ENCODE measurements around the gene HIGD2A. TPM values are rescaled to one million over a fixed set of nuclear protein-coding genes. Genes with fewer than 3 reads are reported as not detected.

Gene HIGD2A
- total RNA-seq, 3 donors from 2014 or later: 186 to 257 (median 198) TPM

DNA sequence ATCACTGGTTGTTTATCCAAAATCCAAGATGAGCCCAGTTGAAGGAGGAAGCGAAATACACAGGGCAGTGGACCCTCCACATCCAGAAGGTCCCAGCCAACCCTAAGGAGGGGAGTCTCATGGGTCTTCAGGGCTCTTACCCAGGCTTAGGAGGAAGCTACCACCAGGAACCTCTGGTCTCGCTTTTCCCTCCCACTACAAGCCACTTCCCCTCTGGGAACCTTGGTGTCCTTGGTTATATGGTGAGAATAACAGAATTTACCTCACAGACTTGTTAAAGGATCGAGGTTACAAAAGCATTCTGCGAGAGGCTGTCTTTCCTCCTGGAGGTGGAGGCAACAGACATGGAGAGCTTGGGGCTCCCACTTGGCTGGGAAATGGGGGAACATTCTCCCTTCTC, 3.4 kb downstream of the HIGD2A start:
- Histone ChIP-seq H3K9me3 (no peaks in the 10 kb centered on the region), H3K36me3 (ENCODE audit: low read depth) (no peaks in the 10 kb centered on the region), H3K4me3 (no peak overlapping the region), H3K4me1 (ENCODE audit: low read depth) (peaks cover 14% of the 10 kb centered on the region)
- intact Hi-C loops (cut with DNase I, micrococcal nuclease): no loop called here
- DNase-seq (peak in 1 of 3 donors; percentile 9), ATAC-seq (no peak)
- TF ChIP-seq, protein P1, sequence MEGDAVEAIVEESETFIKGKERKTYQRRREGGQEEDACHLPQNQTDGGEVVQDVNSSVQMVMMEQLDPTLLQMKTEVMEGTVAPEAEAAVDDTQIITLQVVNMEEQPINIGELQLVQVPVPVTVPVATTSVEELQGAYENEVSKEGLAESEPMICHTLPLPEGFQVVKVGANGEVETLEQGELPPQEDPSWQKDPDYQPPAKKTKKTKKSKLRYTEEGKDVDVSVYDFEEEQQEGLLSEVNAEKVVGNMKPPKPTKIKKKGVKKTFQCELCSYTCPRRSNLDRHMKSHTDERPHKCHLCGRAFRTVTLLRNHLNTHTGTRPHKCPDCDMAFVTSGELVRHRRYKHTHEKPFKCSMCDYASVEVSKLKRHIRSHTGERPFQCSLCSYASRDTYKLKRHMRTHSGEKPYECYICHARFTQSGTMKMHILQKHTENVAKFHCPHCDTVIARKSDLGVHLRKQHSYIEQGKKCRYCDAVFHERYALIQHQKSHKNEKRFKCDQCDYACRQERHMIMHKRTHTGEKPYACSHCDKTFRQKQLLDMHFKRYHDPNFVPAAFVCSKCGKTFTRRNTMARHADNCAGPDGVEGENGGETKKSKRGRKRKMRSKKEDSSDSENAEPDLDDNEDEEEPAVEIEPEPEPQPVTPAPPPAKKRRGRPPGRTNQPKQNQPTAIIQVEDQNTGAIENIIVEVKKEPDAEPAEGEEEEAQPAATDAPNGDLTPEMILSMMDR (IDR thresholded peaks at IDR 0.05): no peak

DNA sequence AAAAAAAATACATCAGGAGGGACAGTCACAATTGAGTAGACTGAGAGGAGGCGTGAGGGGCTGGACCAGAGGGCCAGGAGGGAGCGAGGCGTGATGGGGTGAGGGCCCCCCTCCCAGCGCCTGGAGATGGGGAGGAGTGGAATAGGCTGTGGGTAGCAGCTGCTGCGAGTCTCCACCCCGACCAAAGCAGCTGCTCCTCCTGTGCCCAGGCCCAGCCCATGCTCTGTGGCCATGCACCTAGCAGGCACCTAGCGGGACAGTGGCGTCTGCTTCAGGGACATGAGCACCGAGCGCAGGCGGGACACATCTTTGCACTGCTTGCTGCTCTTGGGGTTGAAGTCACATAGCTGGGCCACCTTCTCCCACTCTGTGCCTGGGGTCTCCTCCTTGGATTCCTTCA, 4.0 kb downstream of the HIGD2A start:
- TF ChIP-seq, protein P1 (IDR thresholded peaks at IDR 0.05): no peak
- ATAC-seq (no peak), DNase-seq (peak in 2 of 3 donors; percentile 31 to 41)
- H3K4me3 ChIP-seq: no peak overlapping the region
- H3K36me3 ChIP-seq (ENCODE audit: low read depth): no peaks in the 10 kb centered on the region
- H3K9me3 ChIP-seq: no peaks in the 10 kb centered on the region
- peaks cover 9% of the 10 kb centered on the region for H3K4me1 ChIP-seq (ENCODE audit: low read depth)
- intact Hi-C loops (cut with DNase I, micrococcal nuclease): no loop called here

DNA sequence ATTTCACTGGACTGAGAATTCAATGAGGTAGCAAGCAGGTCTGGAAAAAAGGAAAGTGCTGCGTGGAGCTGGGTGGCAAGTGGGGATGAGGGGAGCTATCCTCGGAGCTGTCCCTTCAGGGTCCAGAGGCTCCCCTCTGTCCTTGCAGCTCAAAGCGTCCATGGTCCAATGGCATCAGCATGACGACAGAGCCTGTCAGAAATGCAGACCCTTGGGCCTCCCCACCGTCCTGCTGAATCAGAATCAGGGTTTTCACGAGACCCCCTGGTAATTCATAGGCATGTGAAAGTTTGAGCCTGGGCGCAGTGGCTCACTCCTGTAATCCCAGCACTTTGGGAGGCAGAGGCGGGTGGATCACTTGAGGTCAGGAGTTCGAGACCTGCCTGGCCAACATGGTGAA, 5.5 kb downstream of the HIGD2A start:
- TF ChIP-seq, protein P1 (IDR thresholded peaks at IDR 0.05): no peak
- intact Hi-C loops (cut with DNase I, micrococcal nuclease): no loop called here
- Histone ChIP-seq H3K9me3 (no peaks in the 10 kb centered on the region), H3K4me1 (ENCODE audit: low read depth) (peaks cover 5% of the 10 kb centered on the region), H3K4me3 (no peak overlapping the region), H3K36me3 (ENCODE audit: low read depth) (no peaks in the 10 kb centered on the region)
- DNase-seq (no peak), ATAC-seq (no peak)

DNA sequence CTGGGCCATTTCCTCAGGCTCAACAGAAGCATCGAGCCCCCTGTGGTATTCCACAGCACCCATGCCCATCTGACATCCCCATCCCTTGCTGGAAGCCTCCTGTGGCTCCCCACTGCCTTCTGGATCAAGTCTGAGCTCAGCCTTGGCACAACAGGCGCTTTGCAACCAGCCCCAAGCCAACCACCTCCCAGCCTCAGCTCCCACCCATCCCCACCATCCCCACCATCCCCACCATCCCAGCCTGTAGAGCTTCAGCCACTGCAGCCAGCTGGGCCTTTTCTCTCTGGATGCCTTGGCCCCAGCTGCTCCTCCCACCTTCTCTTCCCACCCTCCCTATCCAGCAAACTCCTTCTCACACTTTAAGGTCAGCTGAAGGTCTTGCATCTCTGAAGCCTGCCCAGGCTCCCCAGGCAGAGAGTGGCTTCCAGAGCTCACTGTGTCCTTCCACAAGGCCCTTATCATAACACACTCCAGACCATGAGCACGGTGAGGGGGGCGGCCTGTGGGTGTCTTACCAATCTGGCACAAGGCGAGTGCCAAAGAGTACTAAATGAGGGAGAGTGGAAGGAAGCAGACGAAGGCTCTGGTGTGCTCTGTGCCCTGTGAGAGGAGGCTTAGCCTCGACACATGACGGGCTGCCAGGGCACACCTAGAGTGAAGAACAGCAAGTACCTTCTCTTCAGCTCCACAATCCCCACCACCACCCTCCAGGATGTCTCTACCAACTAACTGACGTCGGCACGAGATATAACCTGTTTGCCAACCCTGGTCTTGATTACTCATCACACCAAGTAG, 6.5 kb downstream of the HIGD2A start:
- H3K9me3 ChIP-seq: no peaks in the 10 kb centered on the region
- DNase-seq (no peak), ATAC-seq (no peak)
- H3K4me1 ChIP-seq (ENCODE audit: low read depth): no peaks in the 10 kb centered on the region
- TF ChIP-seq, protein P1 (IDR thresholded peaks at IDR 0.05): no peak
- no peak overlapping the region for H3K4me3 ChIP-seq
- intact Hi-C loops (cut with DNase I, micrococcal nuclease): no loop called here
- no peaks in the 10 kb centered on the region for H3K36me3 ChIP-seq (ENCODE audit: low read depth)

DNA sequence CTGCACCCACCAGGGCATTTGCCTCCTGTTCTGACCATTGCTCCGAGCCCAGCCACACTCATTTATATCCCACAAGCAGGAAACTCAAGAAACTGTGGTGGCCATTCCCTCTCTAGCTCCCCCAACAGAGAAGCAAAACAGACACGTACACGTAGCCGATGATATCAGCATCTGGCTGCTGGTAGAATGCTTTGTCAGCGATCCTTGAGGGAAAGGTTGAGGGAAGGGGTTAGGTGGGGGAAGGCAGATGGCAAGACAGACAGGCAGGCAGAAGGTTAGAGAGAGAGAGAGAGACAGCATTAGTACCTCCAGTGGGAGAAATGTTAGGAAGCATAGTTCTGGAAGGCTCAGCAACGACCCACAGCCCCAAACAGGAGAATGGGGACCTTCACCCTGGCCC, 7.8 kb downstream of the HIGD2A start:
- intact Hi-C loops (cut with DNase I, micrococcal nuclease): no loop called here
- TF ChIP-seq, protein P1 (IDR thresholded peaks at IDR 0.05): no peak
- Histone ChIP-seq H3K4me1 (ENCODE audit: low read depth) (peaks cover 8% of the 10 kb centered on the region), H3K4me3 (no peak overlapping the region), H3K9me3 (no peaks in the 10 kb centered on the region), H3K36me3 (ENCODE audit: low read depth) (no peaks in the 10 kb centered on the region)
- DNase-seq (no peak), ATAC-seq (no peak)

Measured in mucosa of descending colon (tissue), 3 donors.